ENCODE results near the gene CEP170B.
"Not testable (repeated sequence)": the region's sequence is repeated elsewhere in the genome, so short reads cannot be mapped to it uniquely, and the experiment has no call there.

The CEP170B gene

DNA sequence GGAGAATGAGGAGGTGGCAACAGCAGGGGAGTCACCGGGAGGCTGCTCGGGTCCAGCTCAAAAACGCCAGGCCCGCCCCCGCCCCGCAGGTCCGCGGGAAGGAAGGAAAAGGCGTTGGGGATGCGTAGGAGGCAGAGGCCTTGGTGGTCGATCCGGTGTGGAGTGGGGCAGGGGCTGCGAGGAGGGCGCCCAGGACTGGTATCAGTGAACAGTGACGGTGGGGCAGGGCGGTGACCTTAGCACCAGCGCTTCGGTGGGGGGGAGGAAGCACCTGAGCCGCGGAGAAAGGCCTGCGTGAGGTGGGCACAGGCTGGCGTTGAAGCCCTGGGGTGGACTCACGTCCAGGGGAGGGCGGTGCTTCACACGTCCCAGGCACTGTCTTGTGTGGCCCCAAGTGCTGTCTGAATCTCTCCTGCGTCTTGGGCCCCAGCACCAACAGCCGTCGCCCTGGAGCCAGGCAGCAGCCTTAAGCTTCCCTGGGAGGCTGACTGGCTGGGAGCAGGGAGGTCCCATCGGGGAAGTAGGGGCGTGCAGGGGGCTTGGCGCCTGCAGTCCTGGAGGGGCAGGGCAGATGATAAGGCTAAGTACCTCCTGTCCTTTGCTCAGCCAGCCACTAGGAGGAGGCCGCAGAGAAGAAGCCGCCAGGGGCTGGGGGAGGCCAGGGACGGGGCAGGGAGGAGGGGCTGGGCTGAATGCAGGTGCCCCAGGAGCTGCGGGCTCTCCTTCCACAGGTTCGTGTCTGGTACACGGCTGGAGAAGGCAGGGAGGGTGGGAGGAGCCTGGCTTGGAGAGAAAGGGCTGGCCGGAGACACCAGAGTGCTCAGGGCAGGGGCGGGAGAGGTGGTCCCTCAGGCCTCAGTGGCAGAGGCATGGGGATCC lies 37.7 kb upstream of the CEP170B start:
- TF ChIP-seq, protein P1, sequence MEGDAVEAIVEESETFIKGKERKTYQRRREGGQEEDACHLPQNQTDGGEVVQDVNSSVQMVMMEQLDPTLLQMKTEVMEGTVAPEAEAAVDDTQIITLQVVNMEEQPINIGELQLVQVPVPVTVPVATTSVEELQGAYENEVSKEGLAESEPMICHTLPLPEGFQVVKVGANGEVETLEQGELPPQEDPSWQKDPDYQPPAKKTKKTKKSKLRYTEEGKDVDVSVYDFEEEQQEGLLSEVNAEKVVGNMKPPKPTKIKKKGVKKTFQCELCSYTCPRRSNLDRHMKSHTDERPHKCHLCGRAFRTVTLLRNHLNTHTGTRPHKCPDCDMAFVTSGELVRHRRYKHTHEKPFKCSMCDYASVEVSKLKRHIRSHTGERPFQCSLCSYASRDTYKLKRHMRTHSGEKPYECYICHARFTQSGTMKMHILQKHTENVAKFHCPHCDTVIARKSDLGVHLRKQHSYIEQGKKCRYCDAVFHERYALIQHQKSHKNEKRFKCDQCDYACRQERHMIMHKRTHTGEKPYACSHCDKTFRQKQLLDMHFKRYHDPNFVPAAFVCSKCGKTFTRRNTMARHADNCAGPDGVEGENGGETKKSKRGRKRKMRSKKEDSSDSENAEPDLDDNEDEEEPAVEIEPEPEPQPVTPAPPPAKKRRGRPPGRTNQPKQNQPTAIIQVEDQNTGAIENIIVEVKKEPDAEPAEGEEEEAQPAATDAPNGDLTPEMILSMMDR (IDR thresholded peaks at IDR 0.05), result no peak
- Histone ChIP-seq H3K27ac (no peak overlapping the region), H3K4me3 (peak overlapping the region; percentile 78)
- no peak for DNase-seq (ENCODE audit: low spot score)

DNA sequence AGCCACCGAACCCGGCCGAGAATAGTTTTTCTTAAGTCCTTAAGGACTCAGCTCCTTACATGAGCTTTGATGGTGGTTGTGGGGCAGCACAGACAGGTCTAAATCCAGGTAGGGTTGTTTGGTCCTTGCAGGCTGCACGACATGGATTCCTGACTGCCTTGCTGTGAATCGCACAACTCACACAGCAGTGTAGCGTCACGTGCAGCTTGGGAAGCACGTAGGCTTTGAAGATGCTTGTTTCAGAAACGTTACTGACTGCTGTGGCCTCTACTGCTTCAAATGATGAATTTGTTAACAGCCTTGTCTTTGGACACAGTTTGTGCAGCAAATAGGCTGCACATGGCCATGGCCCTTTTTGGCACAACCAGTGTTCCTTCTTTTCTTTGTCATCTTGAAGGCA lies 34.3 kb upstream of the CEP170B start:
- no peak for DNase-seq (ENCODE audit: low spot score)
- TF ChIP-seq, protein P1 (IDR thresholded peaks at IDR 0.05), result no peak
- Histone ChIP-seq H3K27ac (no peak overlapping the region), H3K4me3 (no peak overlapping the region)

DNA sequence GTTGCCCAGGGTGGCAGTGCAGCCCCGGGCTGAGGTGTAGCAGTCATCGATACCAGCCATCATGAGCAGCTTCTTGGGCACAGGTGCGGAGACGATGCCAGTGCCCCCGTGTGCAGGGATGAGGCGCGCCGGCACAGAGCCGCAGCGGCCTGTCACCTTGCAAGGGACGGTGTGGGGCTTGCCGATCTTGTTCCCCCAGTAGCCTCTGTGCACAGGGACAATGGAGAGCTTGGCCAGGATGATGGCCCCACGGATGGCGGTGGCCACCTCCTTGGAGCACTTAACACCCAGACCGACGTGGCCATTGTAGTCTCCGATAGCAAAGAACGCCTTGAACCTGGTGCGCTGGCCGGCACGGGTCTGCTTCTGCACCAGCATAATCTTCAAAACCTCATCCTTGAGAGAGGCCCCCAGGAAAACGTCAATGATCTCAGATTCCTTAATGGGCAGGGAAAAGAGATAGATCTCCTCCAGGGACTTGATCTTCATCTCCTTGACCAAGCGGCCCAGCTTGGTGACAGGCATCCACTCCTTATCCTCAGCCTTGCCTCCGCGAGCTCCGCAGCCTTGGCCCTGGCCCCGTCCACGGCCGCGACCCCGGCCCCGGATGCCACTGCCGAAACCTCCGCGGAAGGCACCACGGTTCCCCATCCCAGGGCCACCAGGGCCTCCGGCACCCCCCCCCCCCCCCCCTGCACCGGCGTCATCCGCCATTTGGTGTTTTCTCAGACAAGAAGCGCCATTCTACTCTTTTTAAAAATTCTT lies 28.7 kb upstream of the CEP170B start:
- DNase-seq (ENCODE audit: low spot score); H3K4me3 ChIP-seq; H3K27ac ChIP-seq: not testable (repeated sequence)

DNA sequence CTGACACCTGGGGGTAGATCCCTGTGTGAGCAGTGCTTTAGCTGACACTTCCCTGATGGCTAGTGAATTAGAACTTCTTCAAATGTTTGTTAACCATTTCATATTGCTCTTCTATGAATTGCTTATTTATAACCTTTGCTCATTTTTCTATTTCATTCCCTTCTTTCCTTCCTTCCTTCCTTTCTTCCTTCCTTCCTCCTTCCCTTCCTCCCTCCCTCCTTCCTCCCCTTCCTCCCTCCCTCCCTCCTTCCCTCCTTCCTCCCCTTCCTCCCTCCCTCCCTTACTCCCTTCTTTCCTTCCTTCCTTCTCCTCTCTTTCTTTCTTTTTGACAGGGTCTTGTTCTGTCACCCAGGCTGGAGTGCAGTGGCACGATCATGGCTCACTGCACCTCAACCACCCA lies 23.3 kb upstream of the CEP170B start:
- DNase-seq (ENCODE audit: low spot score), result no peak
- TF ChIP-seq, protein P1 (IDR thresholded peaks at IDR 0.05), result no peak
- no peak overlapping the region for H3K27ac ChIP-seq
- no peak overlapping the region for H3K4me3 ChIP-seq

DNA sequence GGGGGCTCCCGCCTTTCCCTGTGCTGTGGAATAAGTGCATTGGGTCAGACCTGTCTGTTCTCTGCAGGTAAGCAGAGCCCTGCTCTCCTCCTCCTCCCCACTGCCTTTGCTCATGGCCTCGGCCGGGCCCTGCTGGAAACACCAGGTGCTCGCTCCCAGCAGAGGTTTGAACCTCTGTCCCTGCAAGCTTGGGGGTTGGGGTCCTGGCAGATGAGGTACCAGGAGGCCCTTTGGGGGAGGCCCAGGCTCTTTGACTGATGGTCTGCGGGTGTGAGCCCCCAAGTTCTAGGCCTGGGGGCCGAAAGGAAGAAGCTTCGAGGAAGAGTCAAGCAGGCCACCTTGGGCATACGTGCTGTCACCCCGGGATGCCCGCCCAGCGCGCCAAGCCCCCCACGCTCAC lies 22.1 kb upstream of the CEP170B start:
- DNase-seq (ENCODE audit: low spot score), result no peak
- Histone ChIP-seq H3K27ac (no peak overlapping the region), H3K4me3 (peak overlapping the region; percentile 63)
- TF ChIP-seq, protein P1 (IDR thresholded peaks at IDR 0.05), result no peak

DNA sequence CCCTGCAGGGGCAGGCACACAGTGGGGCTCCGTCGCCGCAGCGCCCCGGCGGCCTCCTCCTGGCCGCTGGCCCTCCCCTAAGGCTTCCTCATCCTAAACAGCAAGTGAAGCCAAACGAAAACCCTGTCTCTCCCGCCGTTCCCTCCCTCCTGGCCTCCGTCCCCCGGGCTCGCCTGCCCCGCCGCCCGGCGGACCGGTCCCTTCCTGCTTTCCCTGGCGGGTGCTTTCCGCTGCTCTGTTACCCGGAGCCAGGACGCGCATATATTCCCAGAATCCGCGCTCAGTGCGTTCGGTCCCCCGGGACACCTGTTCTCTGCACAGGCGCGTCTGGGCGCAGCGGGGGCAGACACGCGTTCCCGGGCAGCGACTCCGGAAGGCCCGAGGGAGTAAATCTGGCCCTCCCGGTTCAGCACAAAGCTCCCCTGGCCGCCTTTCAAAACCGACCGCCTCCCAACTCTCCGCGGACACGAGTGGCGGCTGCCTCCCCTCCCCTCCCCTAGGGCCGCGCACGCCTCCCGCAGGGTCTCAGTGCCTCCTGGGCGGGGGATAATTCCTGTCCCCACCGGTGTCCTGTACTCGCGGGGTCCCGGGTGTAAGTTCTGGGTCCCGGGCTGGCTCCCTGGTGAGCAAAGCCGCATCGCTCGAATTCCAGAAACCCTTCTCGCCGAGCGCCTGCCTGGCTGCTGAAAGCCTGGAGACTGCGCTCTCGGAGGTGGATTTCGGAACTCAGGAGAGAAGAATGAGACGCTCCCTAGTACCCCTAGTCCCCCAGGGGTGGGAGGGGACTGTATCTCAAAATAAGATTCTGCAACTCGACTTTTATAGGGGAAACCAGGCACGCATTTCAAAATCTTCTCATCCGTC lies 21.4 kb upstream of the CEP170B start:
- DNase-seq (ENCODE audit: low spot score), result no peak
- peak overlapping the region; percentile 63 for H3K4me3 ChIP-seq
- TF ChIP-seq, protein P1 (IDR thresholded peaks at IDR 0.05), result no peak

More for the DNA sequence above, 21.4 kb upstream of the CEP170B start:
- no peak overlapping the region for H3K27ac ChIP-seq

Measured in coronary artery (tissue), 2 donors.